ENCODE data around the gene NEIL3.

Gene NEIL3

DNA sequence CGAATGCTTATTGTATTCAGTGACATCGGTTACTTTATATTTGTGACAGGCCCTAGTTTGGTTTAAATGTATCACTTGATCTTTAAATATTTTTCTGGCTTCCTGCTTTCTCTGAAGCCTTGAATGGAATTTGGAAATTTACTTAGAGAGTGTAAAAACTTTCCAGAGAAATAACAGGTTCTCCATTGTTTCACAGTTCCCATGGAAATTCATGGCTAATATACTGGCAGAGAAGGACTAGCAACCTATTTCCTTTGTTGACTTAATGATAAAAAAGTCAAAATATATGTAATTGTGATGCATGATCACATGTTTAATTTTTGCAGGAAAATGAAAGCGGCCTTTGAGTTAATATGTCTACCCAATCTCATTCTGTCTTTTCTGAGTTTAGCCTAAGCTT is 13.2 kb downstream of the NEIL3 start:
- peaks cover 64% of the 10 kb centered on the region for H3K36me3 ChIP-seq (ENCODE audit: control insufficient read depth, low read length)
- no peak for TF ChIP-seq EZH2phosphoT487 (IDR thresholded peaks at IDR 0.05; ENCODE audit: borderline replicate concordance, low read length)
- TF ChIP-seq, protein P1, sequence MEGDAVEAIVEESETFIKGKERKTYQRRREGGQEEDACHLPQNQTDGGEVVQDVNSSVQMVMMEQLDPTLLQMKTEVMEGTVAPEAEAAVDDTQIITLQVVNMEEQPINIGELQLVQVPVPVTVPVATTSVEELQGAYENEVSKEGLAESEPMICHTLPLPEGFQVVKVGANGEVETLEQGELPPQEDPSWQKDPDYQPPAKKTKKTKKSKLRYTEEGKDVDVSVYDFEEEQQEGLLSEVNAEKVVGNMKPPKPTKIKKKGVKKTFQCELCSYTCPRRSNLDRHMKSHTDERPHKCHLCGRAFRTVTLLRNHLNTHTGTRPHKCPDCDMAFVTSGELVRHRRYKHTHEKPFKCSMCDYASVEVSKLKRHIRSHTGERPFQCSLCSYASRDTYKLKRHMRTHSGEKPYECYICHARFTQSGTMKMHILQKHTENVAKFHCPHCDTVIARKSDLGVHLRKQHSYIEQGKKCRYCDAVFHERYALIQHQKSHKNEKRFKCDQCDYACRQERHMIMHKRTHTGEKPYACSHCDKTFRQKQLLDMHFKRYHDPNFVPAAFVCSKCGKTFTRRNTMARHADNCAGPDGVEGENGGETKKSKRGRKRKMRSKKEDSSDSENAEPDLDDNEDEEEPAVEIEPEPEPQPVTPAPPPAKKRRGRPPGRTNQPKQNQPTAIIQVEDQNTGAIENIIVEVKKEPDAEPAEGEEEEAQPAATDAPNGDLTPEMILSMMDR (IDR thresholded peaks at IDR 0.05; ENCODE audit: low read depth, low read length, poor library complexity, severe bottlenecking) = no peak
- H3K4me2 ChIP-seq (ENCODE audit: low read length) = no peak overlapping the region
- H3K79me2 ChIP-seq (ENCODE audit: control insufficient read depth, low read length) = peaks cover 97% of the 10 kb centered on the region
- no peak overlapping the region for H3K27ac ChIP-seq (ENCODE audit: low read depth, low read length)
- no peaks in the 10 kb centered on the region for H3K9me2 ChIP-seq (replicated peaks; ENCODE audit: control insufficient read depth, low read length)
- H3K9me3 ChIP-seq (ENCODE audit: control insufficient read depth, insufficient read depth, low read length) = peaks cover 4% of the 10 kb centered on the region; the same call in 1 of the 2 replicates
- no peaks in the 10 kb centered on the region for H3K4me1 ChIP-seq (ENCODE audit: control insufficient read depth, low read length)
- H3K27me3 ChIP-seq (ENCODE audit: control insufficient read depth, low read length) = no peaks in the 10 kb centered on the region
- H3F3A ChIP-seq (ENCODE audit: control insufficient read depth, insufficient read depth) = no peaks in the 10 kb centered on the region
- H4K20me1 ChIP-seq (ENCODE audit: control insufficient read depth, insufficient read depth, low read depth, low read length) = no peaks in the 10 kb centered on the region
- no peak overlapping the region for H3K4me3 ChIP-seq (ENCODE audit: low read length)

GRCh38 chr4:177323416-177323815 is 13.7 kb downstream of the NEIL3 start:
- Histone ChIP-seq H3K27ac (ENCODE audit: low read depth, low read length) (no peak overlapping the region), H3K9me3 (ENCODE audit: control insufficient read depth, insufficient read depth, low read length) (peaks cover 4% of the 10 kb centered on the region; the same call in 1 of the 2 replicates), H3K79me2 (ENCODE audit: control insufficient read depth, low read length) (peaks cover 97% of the 10 kb centered on the region), H3F3A (ENCODE audit: control insufficient read depth, insufficient read depth) (no peaks in the 10 kb centered on the region), H3K36me3 (ENCODE audit: control insufficient read depth, low read length) (peaks cover 70% of the 10 kb centered on the region), H3K27me3 (ENCODE audit: control insufficient read depth, low read length) (no peaks in the 10 kb centered on the region), H3K4me2 (ENCODE audit: low read length) (no peak overlapping the region), H3K9me2 (replicated peaks; ENCODE audit: control insufficient read depth, low read length) (no peaks in the 10 kb centered on the region), H3K4me3 (ENCODE audit: low read length) (no peak overlapping the region), H3K4me1 (ENCODE audit: control insufficient read depth, low read length) (no peaks in the 10 kb centered on the region), H4K20me1 (ENCODE audit: control insufficient read depth, insufficient read depth, low read depth, low read length) (no peaks in the 10 kb centered on the region)
- TF ChIP-seq, protein P1 (IDR thresholded peaks at IDR 0.05; ENCODE audit: low read depth, low read length, poor library complexity, severe bottlenecking) = no peak
- TF ChIP-seq EZH2phosphoT487 (IDR thresholded peaks at IDR 0.05; ENCODE audit: borderline replicate concordance, low read length) = no peak

DNA sequence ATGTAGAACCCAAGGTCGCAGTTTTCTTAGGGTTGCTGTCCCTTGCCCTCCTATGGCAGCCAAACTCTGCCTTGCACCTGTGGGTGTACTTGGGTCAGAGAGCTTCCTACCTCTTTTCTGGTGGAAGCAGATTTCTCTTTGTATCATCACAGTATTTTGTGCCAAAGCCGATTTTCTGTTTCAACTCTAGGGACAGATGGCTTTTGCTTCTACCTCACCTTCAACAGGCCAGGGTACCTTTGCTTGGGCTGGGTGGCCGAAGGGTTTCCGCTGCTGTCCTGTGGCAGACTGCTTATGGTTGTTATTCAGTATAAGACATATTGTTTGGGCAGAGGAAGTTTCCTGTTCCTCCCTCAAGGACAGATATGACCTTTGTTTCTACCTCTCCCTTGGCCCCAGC is 22.4 kb downstream of the NEIL3 start:
- 0 out of 2 replicates have a peak, but pooled peaks cover 4% of the 10 kb centered on the region for H3F3A ChIP-seq (ENCODE audit: control insufficient read depth, insufficient read depth)
- H3K27me3 ChIP-seq (ENCODE audit: control insufficient read depth, low read length) = no peaks in the 10 kb centered on the region
- 0 out of 2 replicates have a peak, but pooled peaks cover 3% of the 10 kb centered on the region for H3K9me3 ChIP-seq (ENCODE audit: control insufficient read depth, insufficient read depth, low read length)
- H3K4me2 ChIP-seq (ENCODE audit: low read length) = no peak overlapping the region
- no peak overlapping the region for H3K4me3 ChIP-seq (ENCODE audit: low read length)
- peaks cover 66% of the 10 kb centered on the region for H3K36me3 ChIP-seq (ENCODE audit: control insufficient read depth, low read length)
- no peak overlapping the region for H3K27ac ChIP-seq (ENCODE audit: low read depth, low read length)
- H3K79me2 ChIP-seq (ENCODE audit: control insufficient read depth, low read length) = peaks cover 74% of the 10 kb centered on the region
- no peaks in the 10 kb centered on the region for H3K4me1 ChIP-seq (ENCODE audit: control insufficient read depth, low read length)
- TF ChIP-seq EZH2phosphoT487 (IDR thresholded peaks at IDR 0.05; ENCODE audit: borderline replicate concordance, low read length) = no peak
- TF ChIP-seq, protein P1 (IDR thresholded peaks at IDR 0.05; ENCODE audit: low read depth, low read length, poor library complexity, severe bottlenecking) = no peak
- H3K9me2 ChIP-seq (replicated peaks; ENCODE audit: control insufficient read depth, low read length) = no peaks in the 10 kb centered on the region
- no peaks in the 10 kb centered on the region for H4K20me1 ChIP-seq (ENCODE audit: control insufficient read depth, insufficient read depth, low read depth, low read length)
